OCI-LY1 (cell line): ENCODE measurements around the gene DSE.

Experiments used
- CTCF ChIP-seq: fragments of 200-600 bp; sonication (generic), shearing (Covaris generic); IDR thresholded peaks from 2 replicates; pipeline ENCODE4 v1.5.1; 2017; ENCODE audit warnings: mild to moderate bottlenecking, antibody characterized with exemption, low read length, moderate library complexity, mixed read lengths
- EZH2 ChIP-seq: fragments of 200-600 bp; sonication (generic), shearing (Covaris generic); IDR thresholded peaks from 2 replicates; pipeline ENCODE4 v1.8.0; 2017; ENCODE audit warnings: borderline replicate concordance, mixed run types, mild to moderate bottlenecking, antibody characterized with exemption, low read length, moderate library complexity, mixed read lengths

- TF ChIP-seq CTCF (no peak), EZH2 (no peak)
These were observed 3.9 kb upstream of the DSE start for GRCh38 chr6:116366740-116367275.
